NB4 (cell line): Measurements from ENCODE around the gene UBXN10.

Experiments
- POLR2A ChIP-seq: IDR thresholded peaks from 2 replicates; pipeline ENCODE4 v1.6.1; 2011; ENCODE audit warnings: mild to moderate bottlenecking; ENCODE audit not compliant: insufficient read length; ENCODE audit errors: extremely low read depth
- TF ChIP-seq, protein P1 (sequence below): IDR thresholded peaks from one replicate; pipeline ENCODE4 v1.5.1; 2012; ENCODE audit warnings: low read depth, low read length
- TF ChIP-seq, protein P2 (sequence below): IDR thresholded peaks from 2 replicates; pipeline ENCODE4 v1.6.1; 2011; ENCODE audit warnings: low read depth, low read length

DNA sequence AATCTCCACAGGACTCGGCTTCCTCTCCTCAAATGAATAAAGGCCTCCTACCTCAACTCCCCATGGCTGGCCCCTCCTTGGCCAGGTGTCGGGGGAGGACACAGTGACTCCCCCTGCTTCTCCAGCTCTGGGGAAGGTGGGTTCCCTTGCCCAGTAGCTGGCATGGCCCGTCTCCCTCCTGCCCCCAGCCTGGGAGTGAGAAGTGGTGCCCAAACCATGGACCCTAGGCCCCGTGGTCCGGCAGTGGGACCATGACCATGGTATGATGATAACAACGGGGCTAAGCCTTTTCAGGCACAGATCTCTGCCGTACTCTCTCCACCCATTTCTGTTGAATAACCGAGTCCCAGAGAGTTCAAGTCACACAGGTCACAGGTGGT, 35.6 kb upstream of the UBXN10 start:
- TF ChIP-seq, protein P1, sequence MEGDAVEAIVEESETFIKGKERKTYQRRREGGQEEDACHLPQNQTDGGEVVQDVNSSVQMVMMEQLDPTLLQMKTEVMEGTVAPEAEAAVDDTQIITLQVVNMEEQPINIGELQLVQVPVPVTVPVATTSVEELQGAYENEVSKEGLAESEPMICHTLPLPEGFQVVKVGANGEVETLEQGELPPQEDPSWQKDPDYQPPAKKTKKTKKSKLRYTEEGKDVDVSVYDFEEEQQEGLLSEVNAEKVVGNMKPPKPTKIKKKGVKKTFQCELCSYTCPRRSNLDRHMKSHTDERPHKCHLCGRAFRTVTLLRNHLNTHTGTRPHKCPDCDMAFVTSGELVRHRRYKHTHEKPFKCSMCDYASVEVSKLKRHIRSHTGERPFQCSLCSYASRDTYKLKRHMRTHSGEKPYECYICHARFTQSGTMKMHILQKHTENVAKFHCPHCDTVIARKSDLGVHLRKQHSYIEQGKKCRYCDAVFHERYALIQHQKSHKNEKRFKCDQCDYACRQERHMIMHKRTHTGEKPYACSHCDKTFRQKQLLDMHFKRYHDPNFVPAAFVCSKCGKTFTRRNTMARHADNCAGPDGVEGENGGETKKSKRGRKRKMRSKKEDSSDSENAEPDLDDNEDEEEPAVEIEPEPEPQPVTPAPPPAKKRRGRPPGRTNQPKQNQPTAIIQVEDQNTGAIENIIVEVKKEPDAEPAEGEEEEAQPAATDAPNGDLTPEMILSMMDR: no peak
- TF ChIP-seq POLR2A: no peak
- TF ChIP-seq, protein P2, sequence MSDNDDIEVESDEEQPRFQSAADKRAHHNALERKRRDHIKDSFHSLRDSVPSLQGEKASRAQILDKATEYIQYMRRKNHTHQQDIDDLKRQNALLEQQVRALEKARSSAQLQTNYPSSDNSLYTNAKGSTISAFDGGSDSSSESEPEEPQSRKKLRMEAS: no peak
